GM18870 (cell line): ENCODE measurements around the gene TFEB.

Source experiments
- ATAC-seq: cut with Tn5 transposase; IDR thresholded peaks from one replicate; pipeline ENCODE4 v1.9.1; 2021; ENCODE audit warnings: moderate library complexity; ENCODE audit not compliant: unreplicated experiment

TFEB gene

GRCh38 chr6:41655176-41655575, 80.2 kb downstream of the TFEB start:
- no peak for ATAC-seq

GRCh38 chr6:41654698-41655151, 80.7 kb downstream of the TFEB start:
- no peak for ATAC-seq

- no peak for ATAC-seq
Measured at GRCh38 chr6:41654151-41654697, 81.2 kb downstream of the TFEB start.

GRCh38 chr6:41653691-41654090, 81.7 kb downstream of the TFEB start:
- no peak for ATAC-seq

- no peak for ATAC-seq
Measured at GRCh38 chr6:41652866-41653652, 82.3 kb downstream of the TFEB start.

- no peak for ATAC-seq
Measured at GRCh38 chr6:41651962-41652657, 83.3 kb downstream of the TFEB start.

- no peak for ATAC-seq
Measured at GRCh38 chr6:41651246-41651961, 84.0 kb downstream of the TFEB start.

GRCh38 chr6:41650120-41650519, 85.3 kb downstream of the TFEB start:
- ATAC-seq, result no peak

- ATAC-seq, result no peak
Measured at GRCh38 chr6:41649596-41649995, 85.8 kb downstream of the TFEB start.

- no peak for ATAC-seq
Measured at GRCh38 chr6:41648921-41649320, 86.5 kb downstream of the TFEB start.

- no peak for ATAC-seq
Measured at GRCh38 chr6:41648070-41648585, 87.3 kb downstream of the TFEB start.

GRCh38 chr6:41647061-41647511, 88.3 kb downstream of the TFEB start:
- ATAC-seq, result no peak

GRCh38 chr6:41646026-41646795, 89.2 kb downstream of the TFEB start:
- ATAC-seq, result no peak

- no peak for ATAC-seq
Measured at GRCh38 chr6:41645007-41645618, 90.3 kb downstream of the TFEB start.

GRCh38 chr6:41644297-41644879, 91.0 kb downstream of the TFEB start:
- no peak for ATAC-seq

- no peak for ATAC-seq
Measured at GRCh38 chr6:41643899-41644269, 91.5 kb downstream of the TFEB start.

- ATAC-seq, result no peak
Measured at GRCh38 chr6:41642960-41643898, 92.2 kb downstream of the TFEB start.
